Activated CD4-positive, alpha-beta memory T cell treated with anti-CD3 and anti-CD28 coated beads, Interleukin-2, amount 10 ng/mL, durations not matched to agents 7 days and 5 days (primary cell): ENCODE data around the gene ATP5MC3. TPM values are rescaled to one million over a fixed set of nuclear protein-coding genes. Genes with fewer than 3 reads are reported as not detected.

Experiments
- CTCF ChIA-PET: fragments of 350-600 bp; sonication (Branson Sonifier 250); formaldehyde crosslinking; loops from one replicate; lab custom pipeline; 2021; ENCODE audit warnings: antibody characterized with exemption, inconsistent platforms; lab: Charles Lee
- POLR2A ChIA-PET: fragments of 350-600 bp; sonication (Branson Sonifier 250); formaldehyde crosslinking; loops from one replicate; lab custom pipeline; 2021; ENCODE audit warnings: antibody characterized with exemption; lab: Charles Lee
- DNase-seq: peaks from one replicate; pipeline ENCODE4 v3.0.0-alpha.2; 2020
- H3K27ac Mint-ChIP-seq: one replicate; pipeline ENCODE4 v1.8.0; 2021; ENCODE audit warnings: mild to moderate bottlenecking, mixed read lengths
- H3K27me3 Mint-ChIP-seq: one replicate; pipeline ENCODE4 v1.8.0; 2021; ENCODE audit warnings: mixed read lengths
- H3K36me3 Mint-ChIP-seq: one replicate; pipeline ENCODE4 v1.8.0; 2021; ENCODE audit warnings: low read depth, mixed read lengths
- H3K4me1 Mint-ChIP-seq: one replicate; pipeline ENCODE4 v1.8.0; 2021; ENCODE audit warnings: mixed read lengths
- H3K4me3 Mint-ChIP-seq: one replicate; pipeline ENCODE4 v1.8.0; 2021; ENCODE audit warnings: mild to moderate bottlenecking, mixed read lengths
- H3K9me3 Mint-ChIP-seq: one replicate; pipeline ENCODE4 v1.8.0; 2021; ENCODE audit warnings: mixed read lengths
- total RNA-seq, 2 experiments: library from RNA; stranded (reverse); gene quantifications; one replicate each; pipeline ENCODE4 v1.2.3, GENCODE V29; 2021

The ATP5MC3 gene
- total RNA-seq, 2 experiments from 2014 or later = 200 to 210 TPM

DNA sequence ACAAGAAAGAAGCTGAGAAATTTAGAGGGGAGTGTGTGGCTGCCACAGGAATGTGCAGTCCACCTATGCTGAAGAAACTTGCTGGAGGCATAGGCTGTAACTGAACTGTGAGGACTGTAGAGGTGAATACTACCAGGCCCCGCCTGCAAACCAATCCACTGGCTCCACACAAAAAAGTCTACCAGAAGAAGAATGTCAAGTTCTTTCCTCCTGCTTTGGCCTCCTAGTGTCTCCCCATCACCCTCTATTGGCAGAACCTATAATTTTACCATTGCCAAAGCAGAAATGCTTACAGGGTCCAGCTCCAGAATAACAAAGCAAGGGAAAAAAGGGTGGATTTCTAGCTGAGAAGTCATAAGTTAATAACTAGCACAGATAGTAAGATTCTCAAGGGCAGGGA lies 5.9 kb upstream of the ATP5MC3 start:
- no peaks in the 10 kb centered on the region for H3K9me3 Mint-ChIP-seq
- peaks cover 4% of the 10 kb centered on the region for H3K36me3 Mint-ChIP-seq
- peaks cover 19% of the 10 kb centered on the region for H3K27me3 Mint-ChIP-seq
- H3K4me1 Mint-ChIP-seq = peaks cover 1% of the 10 kb centered on the region
- peak; percentile 21 for DNase-seq
- no peak overlapping the region for H3K4me3 Mint-ChIP-seq
- POLR2A ChIA-PET = no interaction called here
- no peak overlapping the region for H3K27ac Mint-ChIP-seq
- CTCF ChIA-PET = interaction anchor here (0.7 to 1.3 kb wide), 4 partner anchors 11 to 78 kb away, joined by 3 read pairs; no protein-coding TSS in a partner anchor

DNA sequence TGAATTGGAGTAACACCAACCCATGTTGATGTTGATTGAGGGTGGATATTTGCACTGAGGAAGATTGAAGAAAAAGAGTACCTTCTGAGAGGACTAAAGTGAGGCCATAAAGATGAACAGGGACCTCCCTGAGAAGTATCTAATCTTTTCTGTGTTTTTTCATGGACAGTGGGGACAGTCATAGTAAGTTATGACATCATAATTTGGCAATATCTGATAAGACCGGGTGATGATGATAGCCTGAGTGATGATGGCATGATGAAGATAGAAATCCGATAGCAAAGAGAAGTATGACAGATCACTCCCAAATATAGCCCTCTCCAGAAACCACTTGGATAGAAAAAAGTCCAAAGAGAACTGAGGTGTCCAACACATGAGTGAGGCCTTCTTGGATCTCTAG lies 2.2 kb upstream of the ATP5MC3 start:
- H3K4me1 Mint-ChIP-seq = peaks cover 21% of the 10 kb centered on the region
- no peak overlapping the region for H3K27ac Mint-ChIP-seq
- H3K9me3 Mint-ChIP-seq = no peaks in the 10 kb centered on the region
- H3K27me3 Mint-ChIP-seq = peaks cover 3% of the 10 kb centered on the region
- ChIA-PET POLR2A (no interaction called here), CTCF (no interaction called here)
- no peak for DNase-seq
- H3K36me3 Mint-ChIP-seq = peaks cover 23% of the 10 kb centered on the region
- no peak overlapping the region for H3K4me3 Mint-ChIP-seq

DNA sequence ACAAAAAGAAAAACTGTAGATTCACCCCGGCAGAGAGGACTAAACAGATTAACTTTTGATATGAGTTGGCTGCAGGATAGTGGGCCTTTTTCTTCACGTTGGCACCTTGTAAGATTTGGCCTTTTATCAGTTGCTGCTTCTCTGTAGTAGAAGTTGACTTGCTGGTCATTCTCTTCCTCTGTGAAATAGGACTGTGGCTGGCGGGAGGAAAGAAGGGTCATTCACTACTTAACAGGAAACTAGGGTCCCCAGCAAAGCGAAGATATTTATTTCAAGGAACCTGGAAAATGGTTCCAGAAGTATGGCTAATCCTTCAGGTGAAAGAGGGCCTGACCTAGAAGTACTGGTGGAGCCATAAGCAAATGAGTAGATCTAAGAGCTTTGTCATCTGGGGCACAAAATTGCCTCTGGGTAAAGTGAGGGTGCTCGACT lies 383 bp upstream of the ATP5MC3 start:
- no peaks in the 10 kb centered on the region for H3K9me3 Mint-ChIP-seq
- H3K36me3 Mint-ChIP-seq = peaks cover 37% of the 10 kb centered on the region
- H3K4me1 Mint-ChIP-seq = peaks cover 33% of the 10 kb centered on the region
- ChIA-PET CTCF (interaction anchor here (0.8 kb wide), 2 partner anchors 13 to 69 kb away, joined by 3 to 4 read pairs; partner anchors contain the start of gene ATF2), POLR2A (interaction anchor here (1.4 to 6.8 kb wide), 3 partner anchors 10 to 16 kb away, joined by 6 to 73 read pairs (median 14); partner anchors contain the start of gene ATF2)
- no peak for DNase-seq
- H3K27me3 Mint-ChIP-seq = no peaks in the 10 kb centered on the region
- peak overlapping the region; percentile 95 for H3K27ac Mint-ChIP-seq
- peak overlapping the region; percentile 91 for H3K4me3 Mint-ChIP-seq

DNA sequence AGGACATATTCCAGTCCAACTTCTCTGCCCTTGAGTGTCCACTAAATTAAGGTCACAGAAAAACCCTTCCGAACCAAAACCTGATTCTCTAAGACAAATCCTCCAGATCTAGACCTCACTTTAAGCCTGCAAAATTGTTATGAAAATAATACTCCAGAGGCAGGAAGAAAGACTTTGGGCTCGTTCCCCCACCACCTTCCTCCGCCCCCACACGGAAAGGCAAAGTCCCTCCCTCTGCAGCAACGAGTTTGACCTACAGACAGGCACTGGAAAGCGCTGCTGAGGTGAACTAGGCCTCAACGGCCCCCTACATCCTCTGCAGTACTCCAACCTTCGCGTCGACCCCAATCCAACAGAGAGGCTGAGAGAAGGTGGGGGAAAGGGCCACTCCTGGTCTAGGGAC lies 808 bp downstream of the ATP5MC3 start:
- Mint-ChIP-seq H3K4me3 (peak overlapping the region; percentile 91), H3K27ac (peak overlapping the region; percentile 95), H3K27me3 (no peaks in the 10 kb centered on the region), H3K4me1 (peaks cover 42% of the 10 kb centered on the region), H3K9me3 (no peaks in the 10 kb centered on the region), H3K36me3 (peaks cover 45% of the 10 kb centered on the region)
- ChIA-PET POLR2A (interaction anchor here (1.4 to 6.8 kb wide), 4 partner anchors 9 to 22 kb away, joined by 4 to 73 read pairs (median 10); partner anchors contain the start of gene ATF2), CTCF (interaction anchor here (1.2 to 3.2 kb wide), 3 partner anchors 10 to 26 kb away, joined by 3 to 16 read pairs (median 4); partner anchors contain the start of gene ATF2)
- DNase-seq = peak; percentile 61

DNA sequence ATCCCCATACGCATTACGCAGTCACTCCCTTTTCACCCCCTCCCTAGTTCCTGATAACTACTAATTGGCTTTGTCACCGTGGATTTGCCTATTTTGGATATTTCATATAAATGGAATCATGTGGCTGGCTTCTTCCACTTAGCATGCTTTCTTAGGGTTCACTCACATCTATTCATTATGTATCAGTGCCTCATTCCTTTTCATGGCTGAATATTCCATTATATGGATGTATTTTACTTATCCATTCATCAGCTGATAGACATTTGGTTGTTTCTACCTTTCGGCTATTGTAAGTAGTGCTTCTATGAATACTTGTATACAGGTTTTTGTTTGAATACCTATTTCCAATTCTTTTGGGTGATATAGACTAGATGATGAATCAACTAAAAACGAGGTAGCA lies 4.9 kb downstream of the ATP5MC3 start:
- POLR2A ChIA-PET = interaction anchor here (6.8 kb wide), 1 partner anchor 8 kb away, joined by 73 read pairs; the partner anchor contains the start of gene ATF2
- no peaks in the 10 kb centered on the region for H3K9me3 Mint-ChIP-seq
- H3K27ac Mint-ChIP-seq = no peak overlapping the region
- no peak for DNase-seq
- CTCF ChIA-PET = interaction anchor here (0.6 kb wide), 1 partner anchor 42 kb away, joined by 4 read pairs; no protein-coding TSS in a partner anchor
- no peaks in the 10 kb centered on the region for H3K27me3 Mint-ChIP-seq
- peaks cover 65% of the 10 kb centered on the region for H3K36me3 Mint-ChIP-seq
- H3K4me1 Mint-ChIP-seq = peaks cover 49% of the 10 kb centered on the region
- no peak overlapping the region for H3K4me3 Mint-ChIP-seq

DNA sequence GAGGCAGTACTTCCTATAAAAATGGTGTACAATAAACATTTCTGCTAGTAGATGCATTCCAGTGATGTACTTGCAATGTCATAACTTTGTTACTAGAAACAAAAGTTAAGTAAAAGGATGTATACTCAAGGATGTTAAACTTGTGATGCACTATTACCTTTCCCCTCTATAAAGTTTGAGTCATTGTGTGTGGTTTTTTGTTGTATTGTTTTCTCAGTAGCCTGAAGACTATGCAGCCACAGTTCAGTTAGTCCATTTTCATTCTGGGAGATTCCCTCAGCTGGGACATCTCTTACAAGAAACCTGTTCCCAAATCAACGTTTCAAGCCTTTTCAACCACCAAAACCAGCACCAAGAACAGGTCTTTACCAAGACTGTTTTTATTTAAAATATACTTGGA lies 5.6 kb downstream of the ATP5MC3 start:
- POLR2A ChIA-PET = interaction anchor here (1.4 kb wide), 1 partner anchor 23 kb away, joined by 3 read pairs; no protein-coding TSS in a partner anchor
- H3K9me3 Mint-ChIP-seq = no peaks in the 10 kb centered on the region
- H3K27me3 Mint-ChIP-seq = no peaks in the 10 kb centered on the region
- H3K27ac Mint-ChIP-seq = no peak overlapping the region
- peaks cover 62% of the 10 kb centered on the region for H3K36me3 Mint-ChIP-seq
- no peak for DNase-seq
- H3K4me3 Mint-ChIP-seq = no peak overlapping the region
- CTCF ChIA-PET = no interaction called here
- peaks cover 54% of the 10 kb centered on the region for H3K4me1 Mint-ChIP-seq

DNA sequence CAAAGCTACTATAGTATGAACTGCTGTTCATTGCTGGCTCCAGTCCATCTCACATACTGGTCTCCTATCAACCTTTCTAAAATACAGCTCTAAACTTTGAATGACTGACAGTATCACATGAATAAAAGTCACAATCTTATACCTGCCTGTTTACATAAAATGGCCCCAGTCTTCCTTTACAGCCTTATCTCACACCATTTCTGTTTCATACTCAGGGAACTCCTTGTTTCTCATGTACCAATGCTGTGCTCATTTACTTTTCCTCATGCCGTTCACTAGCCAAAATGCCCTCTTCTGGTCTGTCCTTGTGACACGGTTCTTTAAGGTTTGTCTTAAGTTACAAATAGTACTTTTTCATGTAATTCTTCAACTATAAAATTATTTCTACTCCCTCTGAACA lies 6.2 kb downstream of the ATP5MC3 start:
- Mint-ChIP-seq H3K27ac (no peak overlapping the region), H3K27me3 (no peaks in the 10 kb centered on the region), H3K4me1 (peaks cover 55% of the 10 kb centered on the region), H3K36me3 (peaks cover 59% of the 10 kb centered on the region), H3K9me3 (no peaks in the 10 kb centered on the region), H3K4me3 (no peak overlapping the region)
- ChIA-PET POLR2A (interaction anchor here (1.4 kb wide), 1 partner anchor 23 kb away, joined by 3 read pairs; no protein-coding TSS in a partner anchor), CTCF (no interaction called here)
- no peak for DNase-seq

DNA sequence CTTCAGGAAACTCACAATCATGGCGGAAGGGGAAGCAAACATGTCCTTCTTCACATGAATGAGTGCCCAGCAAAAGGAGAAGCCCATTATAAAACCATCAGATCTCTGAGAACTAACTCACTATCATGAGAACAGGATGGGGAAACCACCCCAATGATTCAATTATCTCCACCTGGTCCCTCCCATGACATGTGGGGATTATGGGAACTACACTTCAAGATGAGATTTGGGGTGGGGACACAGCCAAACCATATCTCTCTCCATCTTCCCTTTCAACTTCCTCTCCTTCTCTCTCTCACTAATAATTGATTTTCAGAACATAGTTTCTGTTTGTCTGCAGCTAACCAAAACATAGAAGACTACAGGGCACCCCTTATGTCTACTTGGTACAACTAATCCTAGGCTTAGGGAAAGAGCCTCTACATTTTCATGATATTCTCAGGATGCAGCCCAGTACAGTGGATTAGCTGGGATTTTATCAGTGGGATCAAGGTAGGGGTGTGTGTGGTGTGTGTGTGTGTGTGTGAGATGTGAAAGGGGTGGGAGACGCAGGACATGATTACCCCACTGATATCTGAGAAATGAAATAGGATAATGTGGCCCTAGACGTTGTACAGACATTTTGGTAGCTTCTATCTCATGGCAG lies 10.7 kb downstream of the ATP5MC3 start:
- Mint-ChIP-seq H3K27ac (peak overlapping the region; percentile 32), H3K4me3 (no peak overlapping the region)
- CTCF ChIA-PET = interaction anchor here (0.7 kb wide), 1 partner anchor 10 kb away, joined by 4 read pairs; no protein-coding TSS in a partner anchor

DNA sequence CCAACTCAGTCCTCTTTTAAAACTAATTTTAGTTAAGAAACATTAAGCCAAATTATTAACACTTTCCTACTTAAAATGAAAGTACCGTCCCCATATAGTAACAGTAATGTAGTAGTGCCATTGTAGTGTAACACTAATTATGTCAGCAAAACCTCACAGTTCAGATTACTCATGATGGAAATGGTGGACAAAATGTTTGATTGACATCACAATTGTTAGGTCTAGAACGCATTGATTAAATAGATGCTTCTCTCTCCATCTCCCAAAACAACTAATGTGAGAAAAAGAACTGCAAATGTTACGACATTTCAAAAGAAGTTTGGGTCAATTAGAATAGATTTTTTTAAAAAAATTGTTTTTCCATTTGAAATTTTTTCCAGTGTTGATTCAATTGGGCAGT lies 12.3 kb downstream of the ATP5MC3 start:
- Mint-ChIP-seq H3K36me3 (peaks cover 36% of the 10 kb centered on the region), H3K9me3 (no peaks in the 10 kb centered on the region)

More for the DNA sequence above, 10.7 kb downstream of the ATP5MC3 start:
- no peaks in the 10 kb centered on the region for H3K9me3 Mint-ChIP-seq
- peaks cover 42% of the 10 kb centered on the region for H3K36me3 Mint-ChIP-seq
- POLR2A ChIA-PET = interaction anchor here (0.9 to 2.6 kb wide), 3 partner anchors 8 to 15 kb away, joined by 3 to 14 read pairs (median 6); partner anchors contain the start of gene ATP5MC3
- H3K27me3 Mint-ChIP-seq = no peaks in the 10 kb centered on the region
- no peak for DNase-seq
- H3K4me1 Mint-ChIP-seq = peaks cover 54% of the 10 kb centered on the region

DNA sequence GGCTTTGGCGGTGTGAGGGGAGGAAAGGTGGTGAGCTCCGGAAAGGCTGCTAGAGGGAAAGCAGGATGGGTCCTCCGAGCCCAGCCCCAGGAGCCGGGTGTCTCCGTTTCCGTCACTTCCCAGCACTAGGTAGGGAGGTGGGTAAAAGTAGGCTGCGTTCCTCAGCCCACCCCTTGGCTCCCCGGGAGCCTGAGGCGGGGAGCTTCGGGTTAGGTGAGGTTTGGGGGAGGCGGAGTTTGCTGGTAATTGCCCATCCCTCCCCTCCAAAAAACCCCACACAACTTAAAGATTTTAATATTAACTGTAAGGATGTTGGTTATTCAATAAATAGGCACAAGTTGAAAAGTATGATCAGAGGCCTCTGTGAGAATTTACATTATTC lies 13.0 kb downstream of the ATP5MC3 start:
- Mint-ChIP-seq H3K9me3 (no peaks in the 10 kb centered on the region), H3K27ac (peak overlapping the region; percentile 97), H3K4me1 (peaks cover 61% of the 10 kb centered on the region), H3K27me3 (no peaks in the 10 kb centered on the region), H3K4me3 (peak overlapping the region; percentile 100), H3K36me3 (peaks cover 31% of the 10 kb centered on the region)
- no peak for DNase-seq
- ChIA-PET POLR2A (interaction anchor here (0.6 to 1.4 kb wide), 16 partner anchors 11 to 680 kb away, joined by 3 to 73 read pairs (median 4); partner anchors contain the start of genes ATP5MC3 and WIPF1), CTCF (interaction anchor here (0.9 to 1.3 kb wide), 5 partner anchors 9 to 470 kb away, joined by 3 to 16 read pairs (median 3); no protein-coding TSS in a partner anchor)

More for the DNA sequence above, 12.3 kb downstream of the ATP5MC3 start:
- H3K4me3 Mint-ChIP-seq = peak overlapping the region; percentile 100
- peak overlapping the region; percentile 61 for H3K27ac Mint-ChIP-seq
- POLR2A ChIA-PET = interaction anchor here (0.8 to 1.4 kb wide), 15 partner anchors 9 to 576 kb away, joined by 3 to 73 read pairs (median 4); partner anchors contain the start of genes ATP5MC3 and WIPF1
- DNase-seq = no peak
- CTCF ChIA-PET = interaction anchor here (0.9 to 1.3 kb wide), 3 partner anchors 9 to 17 kb away, joined by 3 to 4 read pairs (median 3); no protein-coding TSS in a partner anchor
- peaks cover 60% of the 10 kb centered on the region for H3K4me1 Mint-ChIP-seq
- H3K27me3 Mint-ChIP-seq = no peaks in the 10 kb centered on the region

DNA sequence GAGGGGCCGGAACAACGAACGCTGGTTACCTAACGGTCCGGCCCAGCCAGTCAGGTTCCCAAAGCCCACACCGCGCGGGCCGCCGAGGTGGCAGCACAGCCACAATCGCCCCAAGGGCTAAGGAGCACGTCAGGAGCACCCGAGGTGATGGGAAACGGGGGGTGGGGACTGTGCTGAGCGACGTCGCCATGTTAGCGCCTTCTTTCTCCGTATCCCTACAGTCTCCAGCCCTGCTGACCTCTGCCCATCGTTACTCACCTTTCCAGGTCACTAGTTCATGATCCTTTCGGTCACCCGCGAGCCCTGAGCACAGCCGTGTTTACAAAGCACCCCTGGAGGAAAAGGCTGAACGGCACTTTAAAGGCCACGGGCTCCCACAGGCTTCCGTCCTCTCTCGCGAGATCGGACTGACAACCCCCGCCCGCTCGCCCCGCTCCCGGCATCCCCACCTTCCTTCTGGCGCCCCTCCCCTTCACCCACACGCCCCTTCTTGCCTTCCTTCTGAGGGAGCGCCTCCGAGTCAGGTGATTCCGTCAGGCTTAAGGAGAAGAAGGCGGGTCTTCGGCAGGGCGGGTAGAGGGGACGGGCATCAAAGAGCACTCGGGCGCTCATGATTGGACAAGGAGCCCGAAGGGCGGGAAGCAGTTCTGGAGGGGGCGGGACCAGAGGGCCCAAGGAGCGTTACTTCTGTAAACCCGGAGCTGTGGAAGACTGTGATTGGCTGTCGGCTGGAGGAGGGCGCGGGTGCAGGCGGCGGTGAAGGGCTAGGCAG lies 13.5 kb downstream of the ATP5MC3 start, which contains the start of gene ATF2:
TSS of gene ATF2 (minus strand) at position 412 of the 772 bp plus-strand sequence. CDS start 31,760 bp downstream, outside the sequence.
- Mint-ChIP-seq H3K9me3 (no peaks in the 10 kb centered on the region), H3K4me3 (peak within 1 kb of the TSS; percentile 100), H3K27ac (peak within 1 kb of the TSS; percentile 97), H3K4me1 (peaks cover 61% of the 10 kb centered on the region), H3K27me3 (no peaks in the 10 kb centered on the region), H3K36me3 (peaks cover 31% of the 10 kb centered on the region)
- peak; percentile 99 for DNase-seq
- ChIA-PET POLR2A (interaction anchor here (0.6 to 2.2 kb wide), 18 partner anchors 11 to 680 kb away, joined by 3 to 73 read pairs (median 4); partner anchors contain the start of genes ATP5MC3 and WIPF1), CTCF (interaction anchor here (0.9 to 1.3 kb wide), 5 partner anchors 8 to 470 kb away, joined by 3 to 16 read pairs (median 3); no protein-coding TSS in a partner anchor)
